C4-2B (cell line): ENCODE data around the gene SSTR4.

Experiments
- CTCF ChIP-seq: fragments of 450-650 bp; conservative IDR thresholded peaks from 2 replicates; pipeline ENCODE4 v1.5.1; 2017; ENCODE audit warnings: mild to moderate bottlenecking
- ZFX ChIP-seq: fragments of 450-650 bp; IDR thresholded peaks from 2 replicates; pipeline ENCODE4 v1.6.1; 2017

GRCh38 chr20:23007462-23007861 lies 27.6 kb upstream of the SSTR4 start:
- TF ChIP-seq CTCF (no peak), ZFX (no peak)
